SK-N-SH (cell line): ENCODE results near the gene RIMKLA. TPM values are rescaled to one million over a fixed set of nuclear protein-coding genes. Genes with fewer than 3 reads are reported as not detected.

ENCODE experiments used
- CTCF ChIA-PET: fragments of 300-600, 350-600 bp; formaldehyde crosslinking; extraction: SDS; loops from one replicate; lab custom pipeline; 2021; lab: Yijun Ruan, JAX
- POLR2A ChIA-PET: fragments of 350-600 bp; sonication (Branson Sonifier 250); formaldehyde crosslinking; extraction: SDS; loops from one replicate; lab custom pipeline; 2020; ENCODE audit warnings: antibody characterized with exemption, inconsistent platforms; lab: Yijun Ruan, JAX
- DNase-seq: peaks from one replicate; pipeline ENCODE4 v3.0.0; 2012
- H2AFZ ChIP-seq: fragments of 200-600 bp; sonication (generic); 2 replicates; pipeline ENCODE4 v1.8.1; 2016; ENCODE audit warnings: antibody characterized with exemption, mild to moderate bottlenecking, low read depth
- H3F3A ChIP-seq: fragments of 200-600 bp; sonication (generic); replicated peaks from 2 replicates; pipeline ENCODE3; 2016; ENCODE audit warnings: antibody characterized with exemption, mild to moderate bottlenecking; ENCODE audit not compliant: insufficient read depth
- H3K27ac ChIP-seq, 2 experiments: fragments of 200-500 bp in 1 of 2; fragments of 200-600 bp in 1 of 2; sonication (Bioruptor generic) in 1 of 2; sonication (generic), shearing (Covaris generic) in 1 of 2; 2 replicates each; pipeline versions ENCODE4 v1.5.1 to v1.6.1; 2014 to 2016; ENCODE audit warnings: low read depth in 2 of 2, inconsistent platforms in 1 of 2, low read length in 1 of 2, mild to moderate bottlenecking in 1 of 2, mixed read lengths in 1 of 2
- H3K27me3 ChIP-seq: fragments of 200-600 bp; sonication (generic), shearing (Covaris generic); 2 replicates; pipeline ENCODE4 v1.6.1; 2016; ENCODE audit warnings: mixed run types; ENCODE audit not compliant: insufficient read depth
- H3K36me3 ChIP-seq, 2 experiments: fragments of 200-500 bp in 1 of 2; fragments of 200-600 bp in 1 of 2; sonication (Bioruptor generic) in 1 of 2; sonication (generic) in 1 of 2; replicated peaks in 1 of 2; 2 replicates each; pipeline versions ENCODE3 to v1.5.1; 2014 to 2016; ENCODE audit warnings: low read length in 1 of 2, mild to moderate bottlenecking in 1 of 2; ENCODE audit not compliant: insufficient read depth in 2 of 2, control insufficient read depth in 1 of 2
- H3K4me1 ChIP-seq, 2 experiments: fragments of 200-500 bp in 1 of 2; fragments of 200-600 bp in 1 of 2; sonication (Bioruptor generic) in 1 of 2; sonication (generic), shearing (Covaris generic) in 1 of 2; 2 replicates each; pipeline versions ENCODE4 v1.5.1 to v1.6.1; 2014 to 2016; ENCODE audit warnings: low read depth in 1 of 2, low read length in 1 of 2, mixed run types in 1 of 2; ENCODE audit not compliant: insufficient read depth in 2 of 2, control insufficient read depth in 1 of 2
- H3K4me2 ChIP-seq: fragments of 200-600 bp; sonication (generic), shearing (Covaris generic); 2 replicates; pipeline ENCODE4 v1.6.1; 2017; ENCODE audit warnings: mixed run types
- H3K4me3 ChIP-seq, 2 experiments: fragments of 200-500 bp in 1 of 2; fragments of 200-600 bp in 1 of 2; sonication (Bioruptor generic) in 1 of 2; sonication (generic), shearing (Covaris generic) in 1 of 2; 2 replicates each; pipeline versions ENCODE4 v1.5.1 to v1.8.1; 2014 to 2016; ENCODE audit warnings: low read depth in 2 of 2, inconsistent platforms in 1 of 2, low read length in 1 of 2, mild to moderate bottlenecking in 1 of 2, mixed read lengths in 1 of 2, moderate library complexity in 1 of 2
- H3K79me2 ChIP-seq: fragments of 200-600 bp; sonication (generic); 2 replicates; pipeline ENCODE4 v1.8.1; 2017; ENCODE audit warnings: mild to moderate bottlenecking; ENCODE audit not compliant: insufficient read depth
- H3K9ac ChIP-seq: fragments of 200-600 bp; sonication (generic); 2 replicates; pipeline ENCODE4 v1.6.1; 2017; ENCODE audit warnings: mixed run types
- H3K9me2 ChIP-seq: fragments of 200-600 bp; sonication (generic); 2 replicates; pipeline ENCODE4 v1.6.1; 2017; ENCODE audit warnings: mixed run types
- H3K9me3 ChIP-seq: fragments of 200-600 bp; sonication (generic); 2 replicates; pipeline ENCODE4 v1.6.1; 2017; ENCODE audit warnings: mixed run types, mild to moderate bottlenecking, moderate library complexity
- H4K20me1 ChIP-seq: fragments of 200-600 bp; sonication (generic); 2 replicates; pipeline ENCODE4 v1.6.1; 2017; ENCODE audit warnings: mild to moderate bottlenecking, mixed run types; ENCODE audit not compliant: insufficient read depth
- CHD2 ChIP-seq: fragments of 150-350 bp; IDR thresholded peaks from 2 replicates; pipeline ENCODE4 v1.6.1; 2018; ENCODE audit warnings: low read length; ENCODE audit not compliant: partially characterized antibody
- ELF1 ChIP-seq: IDR thresholded peaks from 2 replicates; pipeline ENCODE4 v1.4.0; 2012
- EP300 ChIP-seq, 2 experiments: IDR thresholded peaks; 2 replicates each; pipeline versions ENCODE4 v1.4.0 to v1.6.1; 2012; ENCODE audit warnings: borderline replicate concordance in 1 of 2, low read depth in 1 of 2, low read length in 1 of 2
- EZH2phosphoT487 ChIP-seq: fragments of 200-600 bp; sonication (generic); IDR thresholded peaks from 2 replicates; pipeline ENCODE4 v1.6.1; 2017; ENCODE audit warnings: low read depth, mixed run types, mild to moderate bottlenecking, antibody characterized with exemption, moderate library complexity, borderline replicate concordance
- FOXJ3 ChIP-seq: sonication (generic); formaldehyde crosslinking; IDR thresholded peaks from 2 replicates; pipeline ENCODE4 v1.5.1; 2020; ENCODE audit warnings: mild to moderate bottlenecking, missing genetic modification reagents
- JUND ChIP-seq: IDR thresholded peaks from 2 replicates; pipeline ENCODE4 v1.4.0; 2012
- MEF2A ChIP-seq: IDR thresholded peaks from 2 replicates; pipeline ENCODE4 v1.4.0; 2012; ENCODE audit warnings: low read depth, borderline replicate concordance
- NFIC ChIP-seq: IDR thresholded peaks from 2 replicates; pipeline ENCODE4 v1.4.0; 2012; ENCODE audit warnings: borderline replicate concordance
- POLR2AphosphoS5 ChIP-seq: IDR thresholded peaks from 2 replicates; pipeline ENCODE4 v1.6.1; 2012; ENCODE audit warnings: low read depth, low read length
- RAD21 ChIP-seq: IDR thresholded peaks from 2 replicates; pipeline ENCODE4 v1.6.1; 2012; ENCODE audit warnings: mild to moderate bottlenecking, low read length
- RCOR1 ChIP-seq: fragments of 150-350 bp; IDR thresholded peaks from 2 replicates; pipeline ENCODE4 v1.6.1; 2017; ENCODE audit warnings: antibody characterized with exemption, low read length
- RXRA ChIP-seq: IDR thresholded peaks from 2 replicates; pipeline ENCODE4 v1.4.0; 2012; ENCODE audit warnings: low read depth, mild to moderate bottlenecking, borderline replicate concordance
- SMC3 ChIP-seq: IDR thresholded peaks from 2 replicates; pipeline ENCODE4 v1.6.1; 2012; ENCODE audit warnings: low read depth, low read length, improper control_type of control experiment
- TAF1 ChIP-seq: IDR thresholded peaks from 2 replicates; pipeline ENCODE4 v1.6.1; 2012; ENCODE audit warnings: low read depth, mild to moderate bottlenecking, low read length, moderate library complexity, borderline replicate concordance
- TCF12 ChIP-seq: IDR thresholded peaks from 2 replicates; pipeline ENCODE4 v1.4.0; 2012
- TEAD4 ChIP-seq: IDR thresholded peaks from 2 replicates; pipeline ENCODE4 v1.4.0; 2012; ENCODE audit warnings: mild to moderate bottlenecking, borderline replicate concordance; ENCODE audit not compliant: insufficient read depth
- polyA plus RNA-seq, 3 experiments: library from polyadenylated mRNA; depleted of rRNA; stranded (reverse); fragments of >200 nt; gene quantifications; 2 replicates each; pipeline ENCODE4 v1.2.3, GENCODE V29; 2012
- TF ChIP-seq, protein P1 (sequence below): fragments of 200-600 bp; sonication (generic); IDR thresholded peaks from 2 replicates; pipeline ENCODE4 v1.6.1; 2017; ENCODE audit warnings: antibody characterized with exemption, mild to moderate bottlenecking, moderate library complexity
- TF ChIP-seq, protein P2 (sequence below): IDR thresholded peaks from 2 replicates; pipeline ENCODE4 v1.4.0; 2012; ENCODE audit warnings: low read depth
- TF ChIP-seq, protein P3 (sequence below): IDR thresholded peaks from 2 replicates; pipeline ENCODE4 v1.4.0; 2012; ENCODE audit warnings: low read depth, borderline replicate concordance
- TF ChIP-seq, protein P4 (sequence below): IDR thresholded peaks from 2 replicates; pipeline ENCODE4 v1.4.0; 2012; ENCODE audit warnings: low read depth, borderline replicate concordance
- TF ChIP-seq, protein P5 (sequence below): IDR thresholded peaks from 2 replicates; pipeline ENCODE4 v1.6.1; 2012; ENCODE audit warnings: mild to moderate bottlenecking, low read depth, low read length, moderate library complexity
- TF ChIP-seq, protein P6 (sequence below): IDR thresholded peaks from 2 replicates; pipeline ENCODE4; 2012
- TF ChIP-seq, protein P7 (sequence below): fragments of 150-350 bp; IDR thresholded peaks from 2 replicates; pipeline ENCODE4 v1.6.1; 2017; ENCODE audit warnings: antibody characterized with exemption, low read length, low read depth, borderline replicate concordance

The RIMKLA gene
- polyA plus RNA-seq, 1 of the 3 experiments (the other 2 are of a cell fraction) = 0.08 TPM

DNA sequence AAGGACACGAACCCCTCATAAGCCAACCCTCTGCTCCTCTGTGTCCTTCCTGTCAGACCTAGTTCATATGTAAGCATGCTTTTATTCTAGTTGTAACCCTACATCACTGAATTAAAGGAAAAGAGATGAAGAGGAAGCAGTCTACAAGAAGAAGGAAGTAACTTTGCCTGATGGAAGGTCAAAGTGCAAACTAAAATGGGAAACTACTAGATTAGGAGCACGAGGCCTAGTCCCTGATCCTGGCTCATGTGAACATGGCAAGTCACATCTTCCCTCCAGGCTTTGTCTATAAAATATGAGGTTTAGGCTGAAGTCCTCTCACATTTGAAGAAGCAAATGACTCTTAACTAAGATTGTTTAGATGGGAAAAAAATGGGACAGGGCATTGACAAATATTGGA, 62.1 kb downstream of the RIMKLA start (continued):
- TF ChIP-seq, protein P1, sequence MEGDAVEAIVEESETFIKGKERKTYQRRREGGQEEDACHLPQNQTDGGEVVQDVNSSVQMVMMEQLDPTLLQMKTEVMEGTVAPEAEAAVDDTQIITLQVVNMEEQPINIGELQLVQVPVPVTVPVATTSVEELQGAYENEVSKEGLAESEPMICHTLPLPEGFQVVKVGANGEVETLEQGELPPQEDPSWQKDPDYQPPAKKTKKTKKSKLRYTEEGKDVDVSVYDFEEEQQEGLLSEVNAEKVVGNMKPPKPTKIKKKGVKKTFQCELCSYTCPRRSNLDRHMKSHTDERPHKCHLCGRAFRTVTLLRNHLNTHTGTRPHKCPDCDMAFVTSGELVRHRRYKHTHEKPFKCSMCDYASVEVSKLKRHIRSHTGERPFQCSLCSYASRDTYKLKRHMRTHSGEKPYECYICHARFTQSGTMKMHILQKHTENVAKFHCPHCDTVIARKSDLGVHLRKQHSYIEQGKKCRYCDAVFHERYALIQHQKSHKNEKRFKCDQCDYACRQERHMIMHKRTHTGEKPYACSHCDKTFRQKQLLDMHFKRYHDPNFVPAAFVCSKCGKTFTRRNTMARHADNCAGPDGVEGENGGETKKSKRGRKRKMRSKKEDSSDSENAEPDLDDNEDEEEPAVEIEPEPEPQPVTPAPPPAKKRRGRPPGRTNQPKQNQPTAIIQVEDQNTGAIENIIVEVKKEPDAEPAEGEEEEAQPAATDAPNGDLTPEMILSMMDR = no peak
- TF ChIP-seq TEAD4 (no peak), ELF1 (no peak), SMC3 (no peak), JUND (no peak)

DNA sequence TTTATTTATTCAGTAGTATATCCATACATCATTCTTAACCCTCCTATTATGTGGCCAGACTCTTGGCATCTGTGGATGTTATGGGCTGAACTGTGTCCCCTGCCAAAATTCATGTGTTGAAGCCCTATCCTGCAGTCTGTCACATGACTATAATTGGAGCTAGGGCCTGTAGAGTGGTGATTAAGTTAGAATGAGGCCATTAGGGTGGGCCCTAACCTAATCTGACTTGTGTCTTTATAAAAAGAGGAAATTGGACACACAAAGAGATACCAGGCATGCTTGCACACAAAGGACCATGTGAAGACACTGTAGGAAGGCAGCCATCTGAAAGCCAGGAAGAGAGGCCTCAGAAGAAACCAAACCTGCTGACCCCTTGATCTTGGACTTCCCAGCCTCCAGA, 68.7 kb downstream of the RIMKLA start:
- no peak overlapping the region for H3K4me3 ChIP-seq
- ChIA-PET POLR2A (no interaction called here), CTCF (no interaction called here)

More for the DNA sequence above, 68.7 kb downstream of the RIMKLA start:
- no peak overlapping the region for H3K9ac ChIP-seq
- no peaks in the 10 kb centered on the region for H3K4me1 ChIP-seq
- H3K79me2 ChIP-seq = no peaks in the 10 kb centered on the region
- TF ChIP-seq CHD2 (no peak), RCOR1 (no peak), ELF1 (no peak), TAF1 (no peak), TCF12 (no peak), RAD21 (no peak), SMC3 (no peak), NFIC (no peak), RXRA (no peak), MEF2A (no peak), EZH2phosphoT487 (no peak), EP300 (IDR thresholded peaks at IDR 0.05; ENCODE audit: borderline replicate concordance in 1 of 2, low read depth in 1 of 2, low read length in 1 of 2) (no peak), POLR2AphosphoS5 (no peak), FOXJ3 (CRISPR knock-in tag) (no peak)
- TF ChIP-seq, protein P2, sequence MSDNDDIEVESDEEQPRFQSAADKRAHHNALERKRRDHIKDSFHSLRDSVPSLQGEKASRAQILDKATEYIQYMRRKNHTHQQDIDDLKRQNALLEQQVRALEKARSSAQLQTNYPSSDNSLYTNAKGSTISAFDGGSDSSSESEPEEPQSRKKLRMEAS = no peak
- TF ChIP-seq, protein P3, sequence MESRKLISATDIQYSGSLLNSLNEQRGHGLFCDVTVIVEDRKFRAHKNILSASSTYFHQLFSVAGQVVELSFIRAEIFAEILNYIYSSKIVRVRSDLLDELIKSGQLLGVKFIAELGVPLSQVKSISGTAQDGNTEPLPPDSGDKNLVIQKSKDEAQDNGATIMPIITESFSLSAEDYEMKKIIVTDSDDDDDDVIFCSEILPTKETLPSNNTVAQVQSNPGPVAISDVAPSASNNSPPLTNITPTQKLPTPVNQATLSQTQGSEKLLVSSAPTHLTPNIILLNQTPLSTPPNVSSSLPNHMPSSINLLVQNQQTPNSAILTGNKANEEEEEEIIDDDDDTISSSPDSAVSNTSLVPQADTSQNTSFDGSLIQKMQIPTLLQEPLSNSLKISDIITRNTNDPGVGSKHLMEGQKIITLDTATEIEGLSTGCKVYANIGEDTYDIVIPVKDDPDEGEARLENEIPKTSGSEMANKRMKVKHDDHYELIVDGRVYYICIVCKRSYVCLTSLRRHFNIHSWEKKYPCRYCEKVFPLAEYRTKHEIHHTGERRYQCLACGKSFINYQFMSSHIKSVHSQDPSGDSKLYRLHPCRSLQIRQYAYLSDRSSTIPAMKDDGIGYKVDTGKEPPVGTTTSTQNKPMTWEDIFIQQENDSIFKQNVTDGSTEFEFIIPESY = no peak
- TF ChIP-seq, protein P4, sequence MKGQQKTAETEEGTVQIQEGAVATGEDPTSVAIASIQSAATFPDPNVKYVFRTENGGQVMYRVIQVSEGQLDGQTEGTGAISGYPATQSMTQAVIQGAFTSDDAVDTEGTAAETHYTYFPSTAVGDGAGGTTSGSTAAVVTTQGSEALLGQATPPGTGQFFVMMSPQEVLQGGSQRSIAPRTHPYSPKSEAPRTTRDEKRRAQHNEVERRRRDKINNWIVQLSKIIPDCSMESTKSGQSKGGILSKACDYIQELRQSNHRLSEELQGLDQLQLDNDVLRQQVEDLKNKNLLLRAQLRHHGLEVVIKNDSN = no peak
- TF ChIP-seq, protein P5, sequence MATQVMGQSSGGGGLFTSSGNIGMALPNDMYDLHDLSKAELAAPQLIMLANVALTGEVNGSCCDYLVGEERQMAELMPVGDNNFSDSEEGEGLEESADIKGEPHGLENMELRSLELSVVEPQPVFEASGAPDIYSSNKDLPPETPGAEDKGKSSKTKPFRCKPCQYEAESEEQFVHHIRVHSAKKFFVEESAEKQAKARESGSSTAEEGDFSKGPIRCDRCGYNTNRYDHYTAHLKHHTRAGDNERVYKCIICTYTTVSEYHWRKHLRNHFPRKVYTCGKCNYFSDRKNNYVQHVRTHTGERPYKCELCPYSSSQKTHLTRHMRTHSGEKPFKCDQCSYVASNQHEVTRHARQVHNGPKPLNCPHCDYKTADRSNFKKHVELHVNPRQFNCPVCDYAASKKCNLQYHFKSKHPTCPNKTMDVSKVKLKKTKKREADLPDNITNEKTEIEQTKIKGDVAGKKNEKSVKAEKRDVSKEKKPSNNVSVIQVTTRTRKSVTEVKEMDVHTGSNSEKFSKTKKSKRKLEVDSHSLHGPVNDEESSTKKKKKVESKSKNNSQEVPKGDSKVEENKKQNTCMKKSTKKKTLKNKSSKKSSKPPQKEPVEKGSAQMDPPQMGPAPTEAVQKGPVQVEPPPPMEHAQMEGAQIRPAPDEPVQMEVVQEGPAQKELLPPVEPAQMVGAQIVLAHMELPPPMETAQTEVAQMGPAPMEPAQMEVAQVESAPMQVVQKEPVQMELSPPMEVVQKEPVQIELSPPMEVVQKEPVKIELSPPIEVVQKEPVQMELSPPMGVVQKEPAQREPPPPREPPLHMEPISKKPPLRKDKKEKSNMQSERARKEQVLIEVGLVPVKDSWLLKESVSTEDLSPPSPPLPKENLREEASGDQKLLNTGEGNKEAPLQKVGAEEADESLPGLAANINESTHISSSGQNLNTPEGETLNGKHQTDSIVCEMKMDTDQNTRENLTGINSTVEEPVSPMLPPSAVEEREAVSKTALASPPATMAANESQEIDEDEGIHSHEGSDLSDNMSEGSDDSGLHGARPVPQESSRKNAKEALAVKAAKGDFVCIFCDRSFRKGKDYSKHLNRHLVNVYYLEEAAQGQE = no peak
- TF ChIP-seq, protein P6, sequence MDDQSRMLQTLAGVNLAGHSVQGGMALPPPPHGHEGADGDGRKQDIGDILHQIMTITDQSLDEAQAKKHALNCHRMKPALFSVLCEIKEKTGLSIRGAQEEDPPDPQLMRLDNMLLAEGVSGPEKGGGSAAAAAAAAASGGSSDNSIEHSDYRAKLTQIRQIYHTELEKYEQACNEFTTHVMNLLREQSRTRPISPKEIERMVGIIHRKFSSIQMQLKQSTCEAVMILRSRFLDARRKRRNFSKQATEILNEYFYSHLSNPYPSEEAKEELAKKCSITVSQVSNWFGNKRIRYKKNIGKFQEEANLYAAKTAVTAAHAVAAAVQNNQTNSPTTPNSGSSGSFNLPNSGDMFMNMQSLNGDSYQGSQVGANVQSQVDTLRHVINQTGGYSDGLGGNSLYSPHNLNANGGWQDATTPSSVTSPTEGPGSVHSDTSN = no peak
- TF ChIP-seq, protein P7, sequence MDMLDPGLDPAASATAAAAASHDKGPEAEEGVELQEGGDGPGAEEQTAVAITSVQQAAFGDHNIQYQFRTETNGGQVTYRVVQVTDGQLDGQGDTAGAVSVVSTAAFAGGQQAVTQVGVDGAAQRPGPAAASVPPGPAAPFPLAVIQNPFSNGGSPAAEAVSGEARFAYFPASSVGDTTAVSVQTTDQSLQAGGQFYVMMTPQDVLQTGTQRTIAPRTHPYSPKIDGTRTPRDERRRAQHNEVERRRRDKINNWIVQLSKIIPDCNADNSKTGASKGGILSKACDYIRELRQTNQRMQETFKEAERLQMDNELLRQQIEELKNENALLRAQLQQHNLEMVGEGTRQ = no peak
- TF ChIP-seq, all 33 proteins: peak for 0
- Histone ChIP-seq H3F3A (no peaks in the 10 kb centered on the region), H3K9me3 (no peaks in the 10 kb centered on the region), H3K9me2 (no peaks in the 10 kb centered on the region), H3K27me3 (no peaks in the 10 kb centered on the region), H3K4me2 (no peak overlapping the region), H2AFZ (no peak overlapping the region), H3K36me3 (no peaks in the 10 kb centered on the region), H4K20me1 (no peaks in the 10 kb centered on the region), H3K27ac (no peak overlapping the region)
- no peak for DNase-seq
